Chondrocyte (in vitro differentiated cells): Measurements from ENCODE around the gene BFSP2. TPM values are rescaled to one million over a fixed set of nuclear protein-coding genes. Genes with fewer than 3 reads are reported as not detected.
"Not testable (repeated sequence)": the region's sequence is repeated elsewhere in the genome, so short reads cannot be mapped to it uniquely, and the experiment has no call there.

ENCODE experiments used
- DNase-seq: peaks from one replicate; pipeline ENCODE4 v3.0.0; 2021; ENCODE audit warnings: mixed read lengths, low spot score
- H3K27ac Mint-ChIP-seq: one replicate; pipeline ENCODE4 v1.8.0; 2021; ENCODE audit warnings: mild to moderate bottlenecking, moderate library complexity, mixed read lengths; ENCODE audit not compliant: unreplicated experiment
- H3K27me3 Mint-ChIP-seq: 2 replicates; pipeline ENCODE4 v1.8.0; 2021; ENCODE audit warnings: low read depth, mixed read lengths
- H3K36me3 Mint-ChIP-seq: 2 replicates; pipeline ENCODE4 v1.8.0; 2021; ENCODE audit warnings: low read depth, mixed read lengths
- H3K4me1 Mint-ChIP-seq: 2 replicates; pipeline ENCODE4 v1.8.0; 2021; ENCODE audit warnings: low read depth, mild to moderate bottlenecking, mixed read lengths
- H3K4me3 Mint-ChIP-seq: one replicate; pipeline ENCODE4 v1.8.0; 2021; ENCODE audit warnings: mild to moderate bottlenecking, moderate library complexity, mixed read lengths; ENCODE audit not compliant: unreplicated experiment
- H3K9me3 Mint-ChIP-seq: 2 replicates; pipeline ENCODE4 v1.8.0; 2021; ENCODE audit warnings: low read depth, mixed read lengths
- CTCF ChIP-seq: fragments of 200-600 bp; sonication (generic); IDR thresholded peaks from 2 replicates; pipeline ENCODE4 v1.5.0; 2021; ENCODE audit warnings: antibody characterized with exemption, mild to moderate bottlenecking, moderate library complexity
- total RNA-seq: library from RNA; stranded (reverse); gene quantifications from 3 replicates; pipeline ENCODE4 v1.2.1, GENCODE V29; 2021

BFSP2 gene
- total RNA-seq, 1 donor from 2014 or later = not detected

DNA sequence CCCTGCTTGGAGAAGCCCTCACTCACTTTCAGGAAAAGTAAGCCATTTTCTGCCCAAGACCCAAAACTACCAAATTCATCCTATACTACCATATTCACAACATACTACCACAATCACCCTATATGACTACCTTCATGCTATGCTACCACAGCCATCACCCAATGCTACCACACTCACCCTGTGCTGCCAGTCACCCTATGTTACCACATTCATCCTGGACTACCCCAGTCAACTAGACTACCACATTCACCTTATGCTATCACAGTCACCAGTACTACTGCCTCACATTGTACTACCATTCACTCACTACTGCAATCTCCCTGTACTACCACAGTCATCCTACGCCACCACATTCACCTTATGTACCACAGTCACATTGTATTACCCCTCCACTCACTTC, 115.3 kb downstream of the BFSP2 start:
- no peak for TF ChIP-seq CTCF
- no peak overlapping the region for H3K27ac Mint-ChIP-seq
- no peak overlapping the region for H3K4me3 Mint-ChIP-seq
- no peaks in the 10 kb centered on the region for H3K4me1 Mint-ChIP-seq
- no peaks in the 10 kb centered on the region for H3K27me3 Mint-ChIP-seq
- H3K36me3 Mint-ChIP-seq = no peaks in the 10 kb centered on the region
- no peaks in the 10 kb centered on the region for H3K9me3 Mint-ChIP-seq
- no peak for DNase-seq

DNA sequence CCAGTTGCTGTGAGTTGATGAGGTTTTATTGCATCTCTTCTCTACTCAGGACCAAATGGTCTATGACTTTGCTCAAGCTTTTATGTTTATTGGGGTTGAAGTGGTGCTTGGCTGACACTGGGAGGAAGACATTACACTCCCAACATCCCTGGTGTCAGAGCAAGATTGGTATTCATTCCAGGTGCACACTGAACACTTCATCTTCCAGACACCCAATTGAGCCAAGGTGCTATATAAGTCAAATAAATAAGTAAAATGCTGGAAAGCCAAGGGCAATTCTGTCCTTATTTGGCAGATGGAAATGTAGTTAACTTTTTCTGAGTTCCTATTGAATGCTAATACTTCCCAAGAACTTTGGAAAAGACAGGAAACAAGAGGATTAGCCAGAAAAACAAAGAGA, 120.4 kb downstream of the BFSP2 start:
- no peak overlapping the region for H3K4me3 Mint-ChIP-seq
- no peak overlapping the region for H3K27ac Mint-ChIP-seq
- H3K27me3 Mint-ChIP-seq = no peaks in the 10 kb centered on the region

GRCh38 chr3:133520938-133521337, 121.1 kb downstream of the BFSP2 start:
- not testable (repeated sequence) for H3K27me3 Mint-ChIP-seq, H3K4me1 Mint-ChIP-seq, H3K4me3 Mint-ChIP-seq, H3K36me3 Mint-ChIP-seq, H3K27ac Mint-ChIP-seq, DNase-seq, H3K9me3 Mint-ChIP-seq

More for the DNA sequence above, 120.4 kb downstream of the BFSP2 start:
- H3K36me3 Mint-ChIP-seq = no peaks in the 10 kb centered on the region
- no peak for DNase-seq
- TF ChIP-seq CTCF = no peak
- no peaks in the 10 kb centered on the region for H3K4me1 Mint-ChIP-seq
- H3K9me3 Mint-ChIP-seq = no peaks in the 10 kb centered on the region

GRCh38 chr3:133521946-133522345, 122.1 kb downstream of the BFSP2 start:
- DNase-seq = no peak
- Mint-ChIP-seq H3K4me1 (no peaks in the 10 kb centered on the region), H3K27ac (no peak overlapping the region), H3K4me3 (no peak overlapping the region), H3K27me3 (no peaks in the 10 kb centered on the region), H3K36me3 (no peaks in the 10 kb centered on the region), H3K9me3 (no peaks in the 10 kb centered on the region)
- TF ChIP-seq CTCF = no peak

DNA sequence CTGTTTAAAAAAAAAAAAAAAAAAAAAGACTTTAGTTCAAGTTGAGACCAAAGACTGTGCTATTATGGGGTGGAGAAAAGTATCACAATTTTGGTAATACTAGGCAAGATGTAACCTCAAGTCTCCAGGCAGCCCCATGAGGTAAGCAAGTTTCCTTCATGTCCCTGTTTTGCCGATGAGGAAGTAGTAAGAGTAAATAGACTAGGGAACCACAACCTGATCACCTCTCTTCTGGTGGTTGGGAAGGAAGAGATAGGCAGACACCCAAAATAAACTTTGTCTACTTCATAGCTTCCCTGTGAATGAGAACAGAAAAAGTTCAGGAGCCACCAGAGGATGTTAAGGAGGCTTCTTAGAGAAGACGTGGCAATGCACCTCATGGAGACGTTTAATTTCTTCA, 123.9 kb downstream of the BFSP2 start:
- DNase-seq, H3K9me3 Mint-ChIP-seq, H3K27me3 Mint-ChIP-seq, H3K36me3 Mint-ChIP-seq, H3K4me1 Mint-ChIP-seq, H3K4me3 Mint-ChIP-seq, H3K27ac Mint-ChIP-seq: not testable (repeated sequence)

Other genes with a start within 250 kb of the BFSP2 start
- gene CDV3, start 173.6 kb downstream of the BFSP2 start, total RNA-seq = 133 to 192 TPM (median 184 TPM) in 3 replicates